AG10803 (cell line): ENCODE measurements around the gene BICD1.

Source experiments
- DNase-seq: peaks from one replicate; pipeline ENCODE4 v3.0.0; 2010; ENCODE audit warnings: low read depth
- H3K4me3 ChIP-seq: 2 replicates; pipeline ENCODE4 v1.5.1; 2011; ENCODE audit warnings: mild to moderate bottlenecking, low read length, control low read depth
- TF ChIP-seq, protein P1 (sequence below): conservative IDR thresholded peaks from 2 replicates; pipeline ENCODE4 v1.5.1; 2011; ENCODE audit warnings: mild to moderate bottlenecking, low read length, control low read depth, inconsistent platforms

Gene BICD1

DNA sequence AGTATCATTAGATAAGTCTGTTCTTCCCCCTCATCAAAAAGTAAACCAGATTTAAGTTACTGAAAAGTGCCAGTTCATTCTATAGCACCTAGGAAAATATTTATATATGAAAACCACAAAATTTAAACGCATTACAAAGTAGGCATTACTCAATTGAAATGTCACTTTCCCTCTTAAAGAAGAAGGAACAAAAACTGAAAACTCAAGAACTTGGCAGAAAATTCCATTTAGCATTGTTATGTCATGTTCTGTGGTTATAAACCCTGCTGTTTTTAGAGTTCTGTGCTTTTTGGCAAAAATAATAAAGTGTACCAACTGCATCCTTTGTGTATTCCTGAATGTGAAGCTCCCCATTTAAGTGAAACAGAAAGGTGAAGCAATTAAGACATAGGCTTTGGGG, 296.3 kb downstream of the BICD1 start:
- H3K4me3 ChIP-seq, result no peak overlapping the region
- DNase-seq, result no peak
- TF ChIP-seq, protein P1, sequence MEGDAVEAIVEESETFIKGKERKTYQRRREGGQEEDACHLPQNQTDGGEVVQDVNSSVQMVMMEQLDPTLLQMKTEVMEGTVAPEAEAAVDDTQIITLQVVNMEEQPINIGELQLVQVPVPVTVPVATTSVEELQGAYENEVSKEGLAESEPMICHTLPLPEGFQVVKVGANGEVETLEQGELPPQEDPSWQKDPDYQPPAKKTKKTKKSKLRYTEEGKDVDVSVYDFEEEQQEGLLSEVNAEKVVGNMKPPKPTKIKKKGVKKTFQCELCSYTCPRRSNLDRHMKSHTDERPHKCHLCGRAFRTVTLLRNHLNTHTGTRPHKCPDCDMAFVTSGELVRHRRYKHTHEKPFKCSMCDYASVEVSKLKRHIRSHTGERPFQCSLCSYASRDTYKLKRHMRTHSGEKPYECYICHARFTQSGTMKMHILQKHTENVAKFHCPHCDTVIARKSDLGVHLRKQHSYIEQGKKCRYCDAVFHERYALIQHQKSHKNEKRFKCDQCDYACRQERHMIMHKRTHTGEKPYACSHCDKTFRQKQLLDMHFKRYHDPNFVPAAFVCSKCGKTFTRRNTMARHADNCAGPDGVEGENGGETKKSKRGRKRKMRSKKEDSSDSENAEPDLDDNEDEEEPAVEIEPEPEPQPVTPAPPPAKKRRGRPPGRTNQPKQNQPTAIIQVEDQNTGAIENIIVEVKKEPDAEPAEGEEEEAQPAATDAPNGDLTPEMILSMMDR, result no peak

DNA sequence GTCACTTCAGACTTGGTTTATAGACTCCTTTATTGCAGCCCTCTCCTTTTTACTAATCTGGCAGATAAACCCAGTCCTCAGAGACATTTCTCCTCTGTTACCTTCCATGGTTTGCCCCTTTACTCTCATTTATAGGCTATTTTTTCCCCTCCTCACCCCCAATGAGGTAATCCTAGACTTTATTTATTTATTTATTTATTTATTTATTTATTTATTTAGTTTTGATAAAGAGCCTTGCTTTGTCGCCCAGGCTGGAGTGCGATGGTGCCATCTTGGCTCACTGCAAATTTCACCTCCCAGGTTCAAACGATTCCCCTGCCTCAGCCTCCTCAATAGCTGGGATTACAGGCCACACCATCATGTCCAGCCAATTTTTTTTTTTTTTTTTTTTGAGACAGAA, 301.1 kb downstream of the BICD1 start:
- no peak overlapping the region for H3K4me3 ChIP-seq
- no peak for DNase-seq
- TF ChIP-seq, protein P1, result no peak

DNA sequence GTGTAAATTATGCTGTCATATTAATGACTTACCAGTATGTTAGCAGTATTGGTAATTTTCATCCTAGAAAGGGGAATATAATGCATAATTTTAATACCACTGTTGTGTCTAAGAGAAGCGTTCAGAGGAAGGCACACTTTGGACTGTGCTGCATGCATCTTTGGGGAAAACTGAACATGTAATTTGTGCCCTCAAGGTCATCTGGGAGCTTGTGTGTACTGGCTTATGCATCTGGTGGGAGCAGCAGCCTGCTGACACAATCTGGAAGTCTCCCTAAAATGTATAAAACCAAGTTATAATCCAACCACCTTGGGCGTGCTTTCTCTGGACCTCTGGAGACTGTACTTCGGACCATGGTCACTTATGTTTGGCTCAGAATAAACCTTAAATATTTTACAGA, 306.8 kb downstream of the BICD1 start:
- no peak overlapping the region for H3K4me3 ChIP-seq
- TF ChIP-seq, protein P1, result no peak
- no peak for DNase-seq

DNA sequence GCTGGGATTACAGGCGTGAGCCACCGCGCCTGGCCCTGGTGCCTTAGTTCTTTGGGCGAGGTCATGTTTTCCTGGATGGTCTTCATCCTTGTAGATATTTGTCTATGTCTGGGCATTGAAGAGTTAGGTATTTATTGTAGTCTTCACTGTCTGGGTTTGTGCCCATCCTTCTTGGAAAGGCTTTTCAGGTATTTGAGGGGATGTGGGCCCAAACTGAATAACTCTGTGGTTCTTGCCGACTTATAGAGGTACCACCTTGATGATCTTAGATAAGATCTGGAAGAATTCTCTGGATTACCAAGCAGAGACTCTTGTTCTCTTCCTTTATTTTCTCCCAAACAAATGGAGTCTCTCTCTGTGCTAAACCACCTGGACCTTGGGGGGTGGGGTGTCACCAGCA, 311.6 kb downstream of the BICD1 start:
- no peak overlapping the region for H3K4me3 ChIP-seq
- no peak for DNase-seq
- TF ChIP-seq, protein P1, result no peak

DNA sequence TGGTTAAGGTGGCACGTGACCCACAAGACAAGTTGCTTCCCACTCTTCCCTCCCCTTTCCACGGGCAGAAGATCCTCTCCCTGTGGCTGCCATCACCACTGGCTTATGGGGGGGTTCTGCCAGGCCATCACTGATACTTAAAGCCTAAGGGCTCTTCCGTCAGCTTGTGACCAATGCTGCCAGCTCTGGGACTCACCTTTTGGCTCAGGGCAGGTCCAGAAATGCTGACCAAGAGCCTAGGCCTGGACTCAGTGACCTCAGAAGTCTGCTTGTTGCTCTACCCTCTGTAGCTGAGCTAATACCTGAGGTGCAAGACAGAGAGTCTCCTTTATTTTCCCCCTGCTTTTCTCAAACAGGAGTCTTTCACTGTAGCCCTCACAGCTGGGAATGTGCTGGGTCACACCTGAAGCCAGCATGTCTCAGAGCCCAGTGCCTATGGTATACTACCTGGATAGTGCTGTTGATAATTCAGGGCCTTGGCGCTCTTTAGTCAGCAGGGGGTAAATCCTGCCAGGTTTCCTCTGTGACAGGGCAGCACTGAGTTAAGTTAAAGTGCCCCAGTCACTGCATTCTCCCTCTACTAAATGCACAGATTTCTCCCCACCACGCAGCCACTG, 312.4 kb downstream of the BICD1 start:
- DNase-seq, result no peak
- TF ChIP-seq, protein P1, result no peak
- H3K4me3 ChIP-seq, result no peak overlapping the region

DNA sequence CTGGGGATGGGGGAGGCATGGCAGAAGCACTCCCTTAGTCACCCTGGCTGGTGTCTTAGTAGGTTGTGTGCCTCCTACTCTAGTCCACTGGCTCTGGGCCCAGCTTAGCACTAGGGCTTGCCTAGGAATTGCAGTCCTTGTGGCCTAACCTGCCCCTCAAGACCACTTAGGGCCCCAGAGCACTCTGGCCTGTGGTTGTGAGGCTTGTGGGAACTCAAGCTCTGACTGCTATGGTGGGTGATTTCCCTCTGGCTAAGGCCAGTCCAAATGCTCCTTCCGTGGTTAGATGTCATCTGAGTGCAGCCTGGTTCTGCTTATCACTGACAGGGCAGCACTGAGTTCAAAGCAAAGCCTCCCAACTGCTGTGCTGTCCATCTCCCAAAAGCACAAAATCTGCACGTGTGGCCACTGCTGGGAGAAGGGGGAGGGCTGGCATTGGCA, 312.9 kb downstream of the BICD1 start:
- H3K4me3 ChIP-seq, result no peak overlapping the region
- DNase-seq, result peak; percentile 22

DNA sequence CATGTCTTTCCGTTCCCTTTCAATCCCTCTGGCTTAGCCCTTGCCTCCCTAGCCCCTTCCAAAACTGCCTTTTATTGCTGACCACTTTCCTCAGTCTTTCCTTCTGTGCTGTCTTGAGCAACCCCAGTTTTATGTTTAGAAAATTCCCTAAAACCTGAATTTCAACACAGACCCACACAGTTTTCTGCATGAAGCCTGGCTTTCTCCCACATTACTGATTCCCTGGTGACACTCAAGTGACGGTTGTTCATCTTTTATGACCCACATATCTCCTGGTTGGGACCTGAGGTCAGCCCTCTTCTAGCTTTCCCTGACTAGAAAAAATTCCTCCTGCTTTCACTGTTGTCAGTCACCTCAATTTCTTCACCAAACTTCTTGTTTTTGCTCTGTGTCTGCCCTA, 313.7 kb downstream of the BICD1 start:
- DNase-seq, result no peak
- no peak overlapping the region for H3K4me3 ChIP-seq
- TF ChIP-seq, protein P1, result no peak

More for the DNA sequence above, 312.9 kb downstream of the BICD1 start:
- TF ChIP-seq, protein P1, result no peak
